ENCODE data around the gene SMAP1. TPM values are rescaled to one million over a fixed set of nuclear protein-coding genes. Genes with fewer than 3 reads are reported as not detected.

Gene SMAP1
- total RNA-seq, 2 donors from 2014 or later: 36.6 to 49.4 TPM

GRCh38 chr6:70622461-70622860 lies 45.2 kb upstream of the SMAP1 start:
- peaks cover 7% of the 10 kb centered on the region for H3K4me1 ChIP-seq (ENCODE audit: control insufficient read depth, insufficient read depth, low read length)
- H3K27me3 ChIP-seq (ENCODE audit: control insufficient read depth, insufficient read depth, low read length, poor library complexity, severe bottlenecking): no peaks in the 10 kb centered on the region
- H3K27ac Mint-ChIP-seq: no peak overlapping the region
- H3K36me3 ChIP-seq (ENCODE audit: control insufficient read depth, insufficient read depth, low read length): no peaks in the 10 kb centered on the region
- 100% methylated on average over 1 of the region's 1 CpG; no CpG with 5 or more reads in 1 of the 2 experiments for WGBS, 2 experiments (ENCODE audit: insufficient coverage in 1 of 2, insufficient read length in 1 of 2)
- no peak overlapping the region for H3K27ac ChIP-seq (ENCODE audit: low read depth, low read length)
- H3K4me3 ChIP-seq (ENCODE audit: low read length): no peak overlapping the region
- H3K9me3 ChIP-seq (ENCODE audit: control insufficient read depth, low read length): peaks cover 12% of the 10 kb centered on the region
- H3K9me3 Mint-ChIP-seq: peaks cover 5% of the 10 kb centered on the region
- no peaks in the 10 kb centered on the region for H3K36me3 Mint-ChIP-seq (ENCODE audit: low read depth)
- no peak overlapping the region for H3K4me3 Mint-ChIP-seq
- TF ChIP-seq, protein P1, sequence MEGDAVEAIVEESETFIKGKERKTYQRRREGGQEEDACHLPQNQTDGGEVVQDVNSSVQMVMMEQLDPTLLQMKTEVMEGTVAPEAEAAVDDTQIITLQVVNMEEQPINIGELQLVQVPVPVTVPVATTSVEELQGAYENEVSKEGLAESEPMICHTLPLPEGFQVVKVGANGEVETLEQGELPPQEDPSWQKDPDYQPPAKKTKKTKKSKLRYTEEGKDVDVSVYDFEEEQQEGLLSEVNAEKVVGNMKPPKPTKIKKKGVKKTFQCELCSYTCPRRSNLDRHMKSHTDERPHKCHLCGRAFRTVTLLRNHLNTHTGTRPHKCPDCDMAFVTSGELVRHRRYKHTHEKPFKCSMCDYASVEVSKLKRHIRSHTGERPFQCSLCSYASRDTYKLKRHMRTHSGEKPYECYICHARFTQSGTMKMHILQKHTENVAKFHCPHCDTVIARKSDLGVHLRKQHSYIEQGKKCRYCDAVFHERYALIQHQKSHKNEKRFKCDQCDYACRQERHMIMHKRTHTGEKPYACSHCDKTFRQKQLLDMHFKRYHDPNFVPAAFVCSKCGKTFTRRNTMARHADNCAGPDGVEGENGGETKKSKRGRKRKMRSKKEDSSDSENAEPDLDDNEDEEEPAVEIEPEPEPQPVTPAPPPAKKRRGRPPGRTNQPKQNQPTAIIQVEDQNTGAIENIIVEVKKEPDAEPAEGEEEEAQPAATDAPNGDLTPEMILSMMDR (conservative IDR thresholded peaks at IDR 0.05): no peak
- peaks cover 7% of the 10 kb centered on the region for H3K4me1 Mint-ChIP-seq
- no peak for DNase-seq
- H3K27me3 Mint-ChIP-seq (ENCODE audit: insufficient read depth): no peaks in the 10 kb centered on the region
- no peak overlapping the region for H3K9ac ChIP-seq (ENCODE audit: extremely low read depth, low read length, poor library complexity, severe bottlenecking)

DNA sequence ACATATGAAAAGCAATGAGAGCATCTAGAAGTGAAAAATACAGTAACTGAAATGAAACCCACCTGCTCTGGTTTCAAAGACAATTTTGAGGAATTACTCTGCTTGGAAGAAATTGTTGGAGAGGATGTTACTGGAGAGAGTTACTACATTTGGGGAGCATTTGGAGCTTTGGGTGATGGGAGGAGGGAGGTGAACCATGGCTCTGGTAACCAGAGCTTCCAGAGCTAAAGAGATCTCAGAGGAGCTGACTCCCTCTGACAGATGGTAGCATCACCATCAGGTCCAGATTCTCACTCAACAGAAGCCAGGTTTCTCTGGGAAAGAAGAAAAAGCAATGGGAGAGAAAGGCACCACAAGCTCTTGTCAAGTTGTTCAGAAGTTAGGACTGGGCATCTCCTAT lies 42.2 kb upstream of the SMAP1 start:
- Mint-ChIP-seq H3K4me1 (peaks cover 9% of the 10 kb centered on the region), H3K27me3 (ENCODE audit: insufficient read depth) (no peaks in the 10 kb centered on the region), H3K4me3 (no peak overlapping the region), H3K9me3 (peaks cover 13% of the 10 kb centered on the region), H3K27ac (no peak overlapping the region), H3K36me3 (ENCODE audit: low read depth) (no peaks in the 10 kb centered on the region)
- Histone ChIP-seq H3K9ac (ENCODE audit: extremely low read depth, low read length, poor library complexity, severe bottlenecking) (no peak overlapping the region), H3K36me3 (ENCODE audit: control insufficient read depth, insufficient read depth, low read length) (no peaks in the 10 kb centered on the region), H3K4me3 (ENCODE audit: low read length) (no peak overlapping the region), H3K27ac (ENCODE audit: low read depth, low read length) (no peak overlapping the region), H3K9me3 (ENCODE audit: control insufficient read depth, low read length) (peaks cover 12% of the 10 kb centered on the region), H3K4me1 (ENCODE audit: control insufficient read depth, insufficient read depth, low read length) (peaks cover 7% of the 10 kb centered on the region), H3K27me3 (ENCODE audit: control insufficient read depth, insufficient read depth, low read length, poor library complexity, severe bottlenecking) (no peaks in the 10 kb centered on the region)
- TF ChIP-seq, protein P1 (conservative IDR thresholded peaks at IDR 0.05): no peak
- DNase-seq: no peak

DNA sequence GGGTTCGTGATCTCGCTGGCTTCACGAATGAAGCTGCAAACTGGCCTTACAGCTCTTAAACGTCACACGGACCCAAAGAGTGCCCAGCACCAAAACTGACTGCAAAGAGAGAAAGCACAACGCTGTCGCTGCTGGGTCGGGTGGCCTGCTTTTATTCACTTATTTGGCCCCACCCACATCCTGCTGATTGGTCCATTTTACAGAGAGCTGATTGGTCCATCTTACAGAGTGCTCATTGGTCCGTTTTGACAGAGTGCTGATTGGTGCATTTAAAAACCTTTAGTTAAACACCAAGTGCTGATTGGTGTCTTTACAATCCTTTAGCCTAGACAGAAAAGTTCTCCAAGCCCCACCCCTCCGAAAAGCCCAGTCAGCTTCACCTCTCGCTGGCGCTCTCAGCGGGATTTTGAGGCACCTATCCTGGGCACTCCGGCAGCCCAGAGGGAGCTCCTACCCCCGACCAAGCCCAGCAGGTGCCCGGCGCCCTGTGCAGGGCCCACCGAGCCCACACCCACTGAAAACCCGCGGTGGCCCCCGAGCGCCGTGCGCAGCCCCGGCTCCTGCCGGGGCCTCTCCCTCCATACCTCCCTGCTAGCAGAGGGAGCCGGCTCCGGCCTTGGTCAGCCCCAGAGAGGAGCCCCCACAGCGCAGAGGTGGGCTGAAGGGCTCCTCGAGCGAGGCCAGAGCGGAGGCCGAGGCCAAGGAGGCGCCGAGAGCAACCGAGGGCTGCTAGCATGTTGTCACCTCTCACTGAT lies 40.0 kb upstream of the SMAP1 start:
- Histone ChIP-seq H3K36me3 (ENCODE audit: control insufficient read depth, insufficient read depth, low read length) (no peaks in the 10 kb centered on the region), H3K27me3 (ENCODE audit: control insufficient read depth, insufficient read depth, low read length, poor library complexity, severe bottlenecking) (no peaks in the 10 kb centered on the region), H3K4me3 (ENCODE audit: low read length) (no peak overlapping the region), H3K27ac (ENCODE audit: low read depth, low read length) (no peak overlapping the region), H3K4me1 (ENCODE audit: control insufficient read depth, insufficient read depth, low read length) (no peaks in the 10 kb centered on the region), H3K9me3 (ENCODE audit: control insufficient read depth, low read length) (peaks cover 12% of the 10 kb centered on the region), H3K9ac (ENCODE audit: extremely low read depth, low read length, poor library complexity, severe bottlenecking) (no peak overlapping the region)
- no peak for DNase-seq
- peaks cover 3% of the 10 kb centered on the region for H3K4me1 Mint-ChIP-seq
- H3K27me3 Mint-ChIP-seq (ENCODE audit: insufficient read depth): no peaks in the 10 kb centered on the region
- H3K27ac Mint-ChIP-seq: no peak overlapping the region
- 95 to 96% methylated on average over 20 to 36 of the region's 36 CpGs for WGBS, 2 experiments (ENCODE audit: insufficient coverage in 1 of 2, insufficient read length in 1 of 2)
- peaks cover 13% of the 10 kb centered on the region for H3K9me3 Mint-ChIP-seq
- H3K36me3 Mint-ChIP-seq (ENCODE audit: low read depth): no peaks in the 10 kb centered on the region
- no peak overlapping the region for H3K4me3 Mint-ChIP-seq
- TF ChIP-seq, protein P1 (conservative IDR thresholded peaks at IDR 0.05): no peak

All from endodermal cell (in vitro differentiated cells).